Measurements from ENCODE around the gene KMT2D.

DNA sequence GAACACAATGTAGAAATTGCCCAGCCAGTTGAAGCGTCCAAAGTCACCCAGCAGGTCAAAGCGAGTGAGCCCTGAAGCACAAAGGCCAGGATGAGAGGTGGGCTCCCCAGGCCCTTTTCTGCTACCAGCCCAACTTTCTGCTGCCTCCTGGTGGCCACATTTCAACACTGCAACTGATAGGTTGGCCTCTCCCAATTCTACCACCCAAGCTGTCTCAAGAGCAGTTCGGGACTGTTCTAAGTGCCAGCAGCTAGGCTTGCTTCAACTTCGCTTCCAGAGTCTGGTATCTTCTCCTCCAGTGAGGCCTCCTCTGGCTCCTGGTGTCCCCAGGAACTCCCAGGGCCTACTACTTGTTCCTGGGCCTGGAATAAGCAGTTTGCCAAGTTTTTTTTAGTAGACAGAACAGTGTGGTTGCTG is 37.4 kb upstream of the KMT2D start:
- TF ChIP-seq POLR2A (IDR thresholded peaks at IDR 0.05; ENCODE audit: low read depth, low read length) = no peak
- no peak for TF ChIP-seq POLR2AphosphoS5 (IDR thresholded peaks at IDR 0.05; ENCODE audit: low read depth, low read length)

Measured in GM12892 (cell line).